Measurements from ENCODE around the gene MEFV. TPM values are rescaled to one million over a fixed set of nuclear protein-coding genes. Genes with fewer than 3 reads are reported as not detected.

The MEFV gene
- total and polyA plus RNA-seq, 3 experiments from 2014 or later, result 0.18 TPM; not detected in 2

GRCh38 chr16:3264137-3265036, 8.0 kb upstream of the MEFV start:
- Mint-ChIP-seq H3K9me3 (peaks cover 0 to 5% (median 0%) of the 10 kb centered on the region in 5 donors), H3K27me3 (no peaks in the 10 kb centered on the region), H3K27ac (peak overlapping the region; percentile 92 to 99 (median 95)), H3K36me3 (peaks cover 10 to 42% (median 13%) of the 10 kb centered on the region in 3 donors), H3K4me1 (peaks cover 29 to 53% (median 39%) of the 10 kb centered on the region in 3 donors), H3K4me3 (peak overlapping the region; percentile 88 to 94 (median 91))
- peak; percentile 95 to 98 (median 96) for DNase-seq
- Histone ChIP-seq H3K4me3 (ENCODE audit: low read length) (peak overlapping the region; percentile 67), H3K36me3 (ENCODE audit: insufficient read depth, low read length) (no peaks in the 10 kb centered on the region), H3K9me3 (ENCODE audit: low read length) (no peaks in the 10 kb centered on the region), H3K4me1 (ENCODE audit: insufficient read depth, low read length) (peaks cover 23% of the 10 kb centered on the region), H3K27ac (ENCODE audit: low read depth, low read length) (peak overlapping the region; percentile 91), H3K27me3 (ENCODE audit: insufficient read depth, low read length, poor library complexity, severe bottlenecking) (no peaks in the 10 kb centered on the region)
- POLR2A ChIA-PET, result interaction anchor here (0.7 to 2.5 kb wide), 11 partner anchors 14 to 179 kb away, joined by 3 to 13 read pairs (median 4); partner anchors contain the start of genes NAA60, ZNF174, ZNF200 and ZNF213
- CTCF ChIA-PET, result interaction anchor here (0.8 to 1.0 kb wide), 4 partner anchors 16 to 236 kb away, joined by 3 read pairs; partner anchors contain the start of gene ZNF263

GRCh38 chr16:3262517-3262916, 6.1 kb upstream of the MEFV start:
- ChIA-PET POLR2A (interaction anchor here (0.7 to 1.4 kb wide), 3 partner anchors 10 to 47 kb away, joined by 4 to 5 read pairs (median 4); partner anchors contain the start of genes TIGD7 and ZNF75A), CTCF (interaction anchor here (0.7 to 1.5 kb wide), 2 partner anchors 29 to 80 kb away, joined by 3 read pairs; no protein-coding TSS in a partner anchor)
- Histone ChIP-seq H3K36me3 (ENCODE audit: insufficient read depth, low read length) (no peaks in the 10 kb centered on the region), H3K9me3 (ENCODE audit: low read length) (no peaks in the 10 kb centered on the region), H3K27ac (ENCODE audit: low read depth, low read length) (no peak overlapping the region), H3K4me1 (ENCODE audit: insufficient read depth, low read length) (peaks cover 23% of the 10 kb centered on the region), H3K27me3 (ENCODE audit: insufficient read depth, low read length, poor library complexity, severe bottlenecking) (no peaks in the 10 kb centered on the region), H3K4me3 (ENCODE audit: low read length) (peak overlapping the region; percentile 67)
- peaks cover 0 to 4% (median 0%) of the 10 kb centered on the region in 5 donors for H3K9me3 Mint-ChIP-seq
- no peak for DNase-seq
- peak overlapping the region; percentile 59 to 94 (median 88) for H3K4me3 Mint-ChIP-seq
- peak overlapping the region; percentile 36 to 99 (median 90) for H3K27ac Mint-ChIP-seq
- H3K36me3 Mint-ChIP-seq, result peaks cover 7 to 27% (median 7%) of the 10 kb centered on the region in 3 donors
- peaks cover 29 to 47% (median 39%) of the 10 kb centered on the region in 3 donors for H3K4me1 Mint-ChIP-seq
- H3K27me3 Mint-ChIP-seq, result peaks cover 0 to 4% of the 10 kb centered on the region in 2 donors

- no peak overlapping the region for H3K27ac ChIP-seq (ENCODE audit: low read depth, low read length)
- peaks cover 0 to 12% (median 0%) of the 10 kb centered on the region in 3 donors for H3K36me3 Mint-ChIP-seq
- CTCF ChIA-PET, result no interaction called here
These were observed 3.4 kb upstream of the MEFV start for GRCh38 chr16:3259836-3260235.

GRCh38 chr16:3256866-3257465, 533 bp upstream of the MEFV start:
- H3K36me3 Mint-ChIP-seq, result no peaks in the 10 kb centered on the region
- CTCF ChIA-PET, result no interaction called here
- H3K27me3 ChIP-seq (ENCODE audit: insufficient read depth, low read length, poor library complexity, severe bottlenecking), result no peaks in the 10 kb centered on the region
- H3K27me3 Mint-ChIP-seq, result peaks cover 2 to 11% of the 10 kb centered on the region in 2 donors
- no peak overlapping the region for H3K4me3 ChIP-seq (ENCODE audit: low read length)
- peaks cover 0 to 3% (median 3%) of the 10 kb centered on the region in 3 donors for H3K4me1 Mint-ChIP-seq
- no peaks in the 10 kb centered on the region for H3K36me3 ChIP-seq (ENCODE audit: insufficient read depth, low read length)
- H3K4me3 Mint-ChIP-seq, result no peak overlapping the region
- H3K27ac Mint-ChIP-seq, result no peak overlapping the region
- H3K9me3 ChIP-seq (ENCODE audit: low read length), result no peaks in the 10 kb centered on the region
- DNase-seq, result no peak
- H3K4me1 ChIP-seq (ENCODE audit: insufficient read depth, low read length), result no peaks in the 10 kb centered on the region
- H3K27ac ChIP-seq (ENCODE audit: low read depth, low read length), result no peak overlapping the region
- H3K9me3 Mint-ChIP-seq, result peaks cover 0 to 1% (median 0%) of the 10 kb centered on the region in 5 donors
- POLR2A ChIA-PET, result no interaction called here

More at GRCh38 chr16:3259836-3260235, 3.4 kb upstream of the MEFV start:
- Mint-ChIP-seq H3K4me3 (no peak overlapping the region), H3K4me1 (peaks cover 17 to 28% (median 26%) of the 10 kb centered on the region in 3 donors), H3K9me3 (peaks cover 0 to 4% (median 0%) of the 10 kb centered on the region in 5 donors), H3K27me3 (peaks cover 0 to 8% of the 10 kb centered on the region in 2 donors), H3K27ac (no peak overlapping the region)
- no peaks in the 10 kb centered on the region for H3K27me3 ChIP-seq (ENCODE audit: insufficient read depth, low read length, poor library complexity, severe bottlenecking)
- no peaks in the 10 kb centered on the region for H3K36me3 ChIP-seq (ENCODE audit: insufficient read depth, low read length)
- H3K4me3 ChIP-seq (ENCODE audit: low read length), result no peak overlapping the region
- no peak for DNase-seq
- peaks cover 15% of the 10 kb centered on the region for H3K4me1 ChIP-seq (ENCODE audit: insufficient read depth, low read length)
- POLR2A ChIA-PET, result no interaction called here
- H3K9me3 ChIP-seq (ENCODE audit: low read length), result no peaks in the 10 kb centered on the region

GRCh38 chr16:3254309-3254708, 2.1 kb downstream of the MEFV start:
- Histone ChIP-seq H3K27ac (ENCODE audit: low read depth, low read length) (no peak overlapping the region), H3K9me3 (ENCODE audit: low read length) (no peaks in the 10 kb centered on the region), H3K4me1 (ENCODE audit: insufficient read depth, low read length) (no peaks in the 10 kb centered on the region), H3K4me3 (ENCODE audit: low read length) (no peak overlapping the region), H3K27me3 (ENCODE audit: insufficient read depth, low read length, poor library complexity, severe bottlenecking) (no peaks in the 10 kb centered on the region), H3K36me3 (ENCODE audit: insufficient read depth, low read length) (no peaks in the 10 kb centered on the region)
- Mint-ChIP-seq H3K27me3 (peaks cover 5 to 13% of the 10 kb centered on the region in 2 donors), H3K4me3 (no peak overlapping the region), H3K4me1 (no peaks in the 10 kb centered on the region), H3K9me3 (no peaks in the 10 kb centered on the region), H3K27ac (no peak overlapping the region), H3K36me3 (peaks cover 0 to 4% (median 0%) of the 10 kb centered on the region in 3 donors)
- no peak for DNase-seq
- ChIA-PET POLR2A (interaction anchor here (0.6 to 1.0 kb wide), 2 partner anchors 12 to 216 kb away, joined by 3 read pairs; no protein-coding TSS in a partner anchor), CTCF (no interaction called here)

- H3K4me1 ChIP-seq (ENCODE audit: insufficient read depth, low read length), result no peaks in the 10 kb centered on the region
- ChIA-PET CTCF (no interaction called here), POLR2A (no interaction called here)
- H3K9me3 Mint-ChIP-seq, result no peaks in the 10 kb centered on the region
- H3K4me3 ChIP-seq (ENCODE audit: low read length), result no peak overlapping the region
- peaks cover 5 to 10% of the 10 kb centered on the region in 2 donors for H3K27me3 Mint-ChIP-seq
- no peak overlapping the region for H3K27ac Mint-ChIP-seq
- H3K36me3 ChIP-seq (ENCODE audit: insufficient read depth, low read length), result no peaks in the 10 kb centered on the region
- H3K4me1 Mint-ChIP-seq, result no peaks in the 10 kb centered on the region
- H3K9me3 ChIP-seq (ENCODE audit: low read length), result no peaks in the 10 kb centered on the region
- H3K27ac ChIP-seq (ENCODE audit: low read depth, low read length), result no peak overlapping the region
- DNase-seq, result no peak
- H3K27me3 ChIP-seq (ENCODE audit: insufficient read depth, low read length, poor library complexity, severe bottlenecking), result no peaks in the 10 kb centered on the region
- no peak overlapping the region for H3K4me3 Mint-ChIP-seq
- peaks cover 0 to 4% (median 0%) of the 10 kb centered on the region in 3 donors for H3K36me3 Mint-ChIP-seq
These were observed 3.5 kb downstream of the MEFV start for GRCh38 chr16:3252967-3253366.

GRCh38 chr16:3249451-3249850, 7.0 kb downstream of the MEFV start:
- H3K27ac ChIP-seq (ENCODE audit: low read depth, low read length), result no peak overlapping the region
- no peaks in the 10 kb centered on the region for H3K9me3 Mint-ChIP-seq
- no peaks in the 10 kb centered on the region for H3K36me3 ChIP-seq (ENCODE audit: insufficient read depth, low read length)
- H3K4me3 ChIP-seq (ENCODE audit: low read length), result no peak overlapping the region
- H3K27me3 Mint-ChIP-seq, result peaks cover 16 to 21% of the 10 kb centered on the region in 2 donors
- no peaks in the 10 kb centered on the region for H3K9me3 ChIP-seq (ENCODE audit: low read length)
- no peaks in the 10 kb centered on the region for H3K4me1 Mint-ChIP-seq
- DNase-seq, result no peak
- H3K27ac Mint-ChIP-seq, result no peak overlapping the region
- no peaks in the 10 kb centered on the region for H3K27me3 ChIP-seq (ENCODE audit: insufficient read depth, low read length, poor library complexity, severe bottlenecking)
- H3K4me3 Mint-ChIP-seq, result no peak overlapping the region
- H3K4me1 ChIP-seq (ENCODE audit: insufficient read depth, low read length), result no peaks in the 10 kb centered on the region
- H3K36me3 Mint-ChIP-seq, result peaks cover 0 to 4% (median 0%) of the 10 kb centered on the region in 3 donors
- CTCF ChIA-PET, result interaction anchor here (1.0 kb wide), 1 partner anchor 18 kb away, joined by 3 read pairs; no protein-coding TSS in a partner anchor
- POLR2A ChIA-PET, result no interaction called here

All from CD8-positive, alpha-beta memory T cell (primary cell).